IMR-90 (cell line): Measurements from ENCODE around the gene MAG. TPM values are rescaled to one million over a fixed set of nuclear protein-coding genes. Genes with fewer than 3 reads are reported as not detected.

ENCODE experiments used
- ATAC-seq: fragments of 200-7000 bp; cut with Tn5 transposase; 2 replicates; pipeline ENCODE4 v1.9.1; 2020; ENCODE audit warnings: low read depth, mild to moderate bottlenecking, moderate library complexity
- BruUV-seq: library from RNA; stranded (reverse); fragments of 400-500 nt; replicated peaks from 2 replicates; lab custom pipeline; 2021; lab: Mats Ljungman, UMichigan
- CTCF ChIA-PET: fragments of 300-600 bp; formaldehyde crosslinking; extraction: SDS; loops from one replicate; lab custom pipeline; 2021; ENCODE audit warnings: antibody characterized with exemption; lab: Yijun Ruan, JAX
- POLR2A ChIA-PET: fragments of 300-600 bp; sonication (Branson Sonifier 250); formaldehyde crosslinking; loops from one replicate; lab custom pipeline; 2022; ENCODE audit warnings: antibody characterized with exemption; ENCODE audit not compliant: unreplicated experiment; lab: Charles Lee
- DNase-seq: peaks from one replicate; pipeline ENCODE4 v3.0.0; 2013
- H2AFZ ChIP-seq: replicated peaks from 2 replicates; pipeline ENCODE3; 2013; ENCODE audit warnings: low read length, mild to moderate bottlenecking; ENCODE audit not compliant: poor library complexity
- H2AK5ac ChIP-seq: 2 replicates; pipeline ENCODE4 v1.6.1; 2013; ENCODE audit warnings: low read depth, low read length, inconsistent platforms
- H2AK9ac ChIP-seq: replicated peaks from 2 replicates; pipeline ENCODE3; 2013; ENCODE audit warnings: mild to moderate bottlenecking, low read depth, low read length, moderate library complexity; ENCODE audit not compliant: poor library complexity
- H2BK120ac ChIP-seq: 2 replicates; pipeline ENCODE4 v1.6.1; 2013; ENCODE audit warnings: low read depth, low read length, inconsistent platforms
- H2BK15ac ChIP-seq: 3 replicates; pipeline ENCODE4 v1.6.1; 2013; ENCODE audit warnings: low read depth, low read length, inconsistent platforms
- H2BK20ac ChIP-seq: 2 replicates; pipeline ENCODE4 v1.6.1; 2013; ENCODE audit warnings: low read depth, mild to moderate bottlenecking, inconsistent platforms, low read length, moderate library complexity
- H2BK5ac ChIP-seq: 2 replicates; pipeline ENCODE4 v1.6.1; 2013; ENCODE audit warnings: mild to moderate bottlenecking, low read depth, low read length, inconsistent platforms; ENCODE audit not compliant: poor library complexity, severe bottlenecking
- H3K14ac ChIP-seq: replicated peaks from 2 replicates; pipeline ENCODE4 v1.6.1; 2013; ENCODE audit warnings: low read depth, low read length, inconsistent platforms
- H3K18ac ChIP-seq: 2 replicates; pipeline ENCODE4 v1.6.1; 2013; ENCODE audit warnings: low read depth, low read length, control low read depth
- H3K23ac ChIP-seq: 2 replicates; pipeline ENCODE4 v1.6.1; 2013; ENCODE audit warnings: low read depth, low read length, inconsistent platforms
- H3K27ac ChIP-seq: 2 replicates; pipeline ENCODE4 v1.5.1; 2013; ENCODE audit warnings: mild to moderate bottlenecking, control low read depth, low read length; ENCODE audit not compliant: insufficient read depth
- H3K27me3 ChIP-seq: 2 replicates; pipeline ENCODE4 v1.6.1; 2013; ENCODE audit warnings: low read length; ENCODE audit not compliant: control insufficient read depth, insufficient read depth
- H3K36me3 ChIP-seq: 2 replicates; pipeline ENCODE4 v1.6.1; 2013; ENCODE audit warnings: low read length, mixed read lengths; ENCODE audit not compliant: control insufficient read depth, insufficient read depth
- H3K4ac ChIP-seq: 2 replicates; pipeline ENCODE4 v1.6.1; 2013; ENCODE audit warnings: low read depth, low read length, inconsistent platforms
- H3K4me1 ChIP-seq: 2 replicates; pipeline ENCODE4 v1.6.1; 2013; ENCODE audit warnings: low read length, mixed read lengths; ENCODE audit not compliant: control insufficient read depth, insufficient read depth
- H3K4me2 ChIP-seq: 2 replicates; pipeline ENCODE4 v1.6.1; 2013; ENCODE audit warnings: low read depth, mild to moderate bottlenecking, control low read depth, low read length, moderate library complexity
- H3K4me3 ChIP-seq: 2 replicates; pipeline ENCODE4 v1.5.1; 2013; ENCODE audit warnings: low read depth, mild to moderate bottlenecking, control low read depth, low read length, moderate library complexity; ENCODE audit not compliant: insufficient read depth
- H3K56ac ChIP-seq: 2 replicates; pipeline ENCODE4 v1.6.1; 2013; ENCODE audit warnings: low read length, inconsistent platforms; ENCODE audit not compliant: insufficient read depth; ENCODE audit errors: extremely low read depth
- H3K79me1 ChIP-seq, 2 experiments: 2 replicates each; pipeline ENCODE4 v1.6.1; 2013; ENCODE audit warnings: low read length in 2 of 2, inconsistent platforms in 1 of 2, low read depth in 1 of 2
- H3K9ac ChIP-seq: 2 replicates; pipeline ENCODE4 v1.6.1; 2013; ENCODE audit warnings: low read depth, low read length, control low read depth
- H3K9me1 ChIP-seq: 2 replicates; pipeline ENCODE4 v1.6.1; 2013; ENCODE audit warnings: low read length, inconsistent platforms; ENCODE audit not compliant: insufficient read depth
- H3K9me3 ChIP-seq: 2 replicates; pipeline ENCODE4 v1.6.1; 2013; ENCODE audit warnings: low read length; ENCODE audit not compliant: control insufficient read depth, insufficient read depth
- H4K20me1 ChIP-seq: 2 replicates; pipeline ENCODE4 v1.6.1; 2013; ENCODE audit warnings: low read length, inconsistent platforms; ENCODE audit not compliant: insufficient read depth
- H4K5ac ChIP-seq: 2 replicates; pipeline ENCODE4 v1.6.1; 2013; ENCODE audit warnings: mild to moderate bottlenecking, low read depth, low read length, control low read depth
- H4K8ac ChIP-seq, 2 experiments: 2 replicates each; pipeline ENCODE4 v1.6.1; 2013; ENCODE audit warnings: low read depth in 2 of 2, low read length in 2 of 2, control low read depth in 1 of 2, inconsistent platforms in 1 of 2
- H4K91ac ChIP-seq: 2 replicates; pipeline ENCODE4 v1.6.1; 2013; ENCODE audit warnings: low read depth, low read length, inconsistent platforms; ENCODE audit not compliant: insufficient read depth
- CEBPB ChIP-seq: IDR thresholded peaks from 2 replicates; pipeline ENCODE4 v1.6.1; 2012; ENCODE audit warnings: low read depth, low read length, improper control_type of control experiment
- CTCF ChIP-seq: conservative IDR thresholded peaks from 2 replicates; pipeline ENCODE4 v1.5.1; 2012; ENCODE audit warnings: mild to moderate bottlenecking, low read depth, low read length, improper control_type of control experiment
- FOS ChIP-seq: fragments of 150-350 bp; IDR thresholded peaks from 2 replicates; pipeline ENCODE4 v1.6.1; 2016; ENCODE audit warnings: low read depth, low read length
- NFE2L2 ChIP-seq: fragments of 150-350 bp; IDR thresholded peaks from 2 replicates; pipeline ENCODE4 v1.6.1; 2016; ENCODE audit warnings: low read depth, mild to moderate bottlenecking, low read length
- RFX5 ChIP-seq: IDR thresholded peaks from 2 replicates; pipeline ENCODE4 v1.8.0; 2012; ENCODE audit warnings: low read depth, mild to moderate bottlenecking, low read length, moderate library complexity
- USF2 ChIP-seq: fragments of 150-350 bp; IDR thresholded peaks from 2 replicates; pipeline ENCODE4 v1.6.1; 2017; ENCODE audit warnings: mild to moderate bottlenecking, antibody characterized with exemption, low read length, low read depth
- WGBS, 2 experiments: methylation state at CpG; one replicate each; pipeline versions ENCODE4 v1.1.5 to v1.1.7; 2013; ENCODE audit warnings: missing lambda C conversion rate in 2 of 2; ENCODE audit not compliant: insufficient read length in 1 of 2; ENCODE audit errors: extremely low coverage in 2 of 2; 5-methylcytosine and 5-hydroxymethylcytosine counted together
- dilution Hi-C: fragments of 300-500 bp; cut with HindIII; formaldehyde crosslinking; loops from one replicate; pipeline ENCODE4 v1.14.3; 2018; ENCODE audit warnings: low sequenced_read_pairs; ENCODE audit not compliant: unreplicated experiment
- in situ Hi-C: fragments of 300-500 bp; cut with MboI; formaldehyde crosslinking; loops from 3 replicates; pipeline ENCODE4 v1.14.3; 2019; ENCODE audit warnings: low sequenced_read_pairs, inconsistent platforms, mixed read lengths
- intact Hi-C: fragments of 100-400 bp; cut with micrococcal nuclease; formaldehyde crosslinking; loops from 2 replicates; pipeline ENCODE4 v1.10.0; 2022
- polyA plus RNA-seq, 3 experiments: library from polyadenylated mRNA; depleted of rRNA; stranded (reverse); fragments of >200 nt; gene quantifications; 2 replicates each; pipeline ENCODE4 v1.2.3, GENCODE V29; 2012; ENCODE audit warnings: low replicate concordance in 1 of 3
- total RNA-seq: library from RNA; depleted of rRNA; stranded (reverse); fragments of >200 nt; gene quantifications from 2 replicates; pipeline ENCODE4 v1.2.3, GENCODE V29; 2012

The MAG gene
- total and polyA plus RNA-seq, 2 of the 4 experiments (the other 2 are of a cell fraction), result not detected

DNA sequence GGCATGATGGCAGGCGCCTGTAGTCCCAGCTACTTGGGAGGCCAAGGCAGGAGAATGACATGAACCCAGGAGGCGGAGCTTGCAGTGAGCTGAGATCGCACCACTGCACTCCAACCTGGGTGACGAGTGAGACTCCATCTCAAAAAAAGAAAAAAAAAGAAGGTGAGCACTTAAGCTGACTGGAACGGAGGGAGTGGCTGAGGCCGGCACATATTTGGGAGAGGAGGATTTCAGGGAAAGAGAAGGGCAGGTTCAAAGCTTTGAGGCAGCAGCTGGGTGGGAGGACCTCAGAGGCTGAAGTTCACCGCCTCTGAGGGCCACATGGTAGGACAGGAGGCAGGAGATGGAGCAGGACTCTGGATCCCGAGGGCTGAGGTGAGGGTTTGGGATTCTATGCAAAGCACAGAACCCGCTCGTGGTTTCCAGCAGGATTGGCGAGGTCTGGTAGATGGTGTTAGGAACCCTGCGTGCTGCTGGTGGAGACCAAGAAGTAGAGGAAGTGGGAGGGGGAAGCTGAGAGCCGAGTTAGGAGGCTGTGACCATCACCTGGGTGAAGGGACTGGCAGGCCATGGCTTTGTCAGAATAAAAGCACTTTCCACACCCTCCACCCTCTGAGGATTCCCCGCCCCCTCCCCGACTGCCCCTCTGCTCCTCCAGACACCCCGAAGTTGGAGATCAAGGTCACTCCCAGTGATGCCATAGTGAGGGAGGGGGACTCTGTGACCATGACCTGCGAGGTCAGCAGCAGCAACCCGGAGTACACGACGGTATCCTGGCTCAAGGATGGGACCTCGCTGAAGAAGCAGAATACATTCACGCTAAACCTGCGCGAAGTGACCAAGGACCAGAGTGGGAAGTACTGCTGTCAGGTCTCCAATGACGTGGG, 45.4 kb downstream of the MAG start (continued):
- no peak for TF ChIP-seq USF2

GRCh38 chr19:35337984-35338296, 46.0 kb downstream of the MAG start:
- CTCF ChIA-PET, result no interaction called here

More at GRCh38 chr19:35337984-35338296, 46.0 kb downstream of the MAG start:
- H2AFZ ChIP-seq, result no peak overlapping the region
- H3K4ac ChIP-seq, result no peak overlapping the region
- no peak overlapping the region for H4K8ac ChIP-seq
- TF ChIP-seq NFE2L2, result no peak
- no peak for TF ChIP-seq CEBPB
- TF ChIP-seq FOS, result no peak
- no peak for TF ChIP-seq RFX5
- no peak for TF ChIP-seq USF2
- no peak for TF ChIP-seq CTCF
- no peak overlapping the region for H2BK15ac ChIP-seq
- no peak overlapping the region for H3K14ac ChIP-seq
- no peaks in the 10 kb centered on the region for H3K36me3 ChIP-seq
- H3K4me2 ChIP-seq, result no peak overlapping the region
- no peak overlapping the region for H3K18ac ChIP-seq
- dilution Hi-C loops (no loop called here), in situ Hi-C loops (loop anchor here (25.0 kb wide), 1 partner anchor 249 kb away; the partner anchor contains the start of gene PMIS2), intact Hi-C loops (no loop called here)
- no peak overlapping the region for H4K5ac ChIP-seq
- H3K79me1 ChIP-seq, result no peaks in the 10 kb centered on the region
- no peak overlapping the region for H3K9ac ChIP-seq
- no TSS peak for BruUV-seq
- no peak overlapping the region for H3K56ac ChIP-seq
- no peaks in the 10 kb centered on the region for H3K9me1 ChIP-seq
- ATAC-seq (no peak), DNase-seq (no peak)
- H3K9me3 ChIP-seq, result no peaks in the 10 kb centered on the region
- H2AK5ac ChIP-seq, result no peak overlapping the region
- H3K4me3 ChIP-seq, result no peak overlapping the region
- WGBS, 2 experiments, result 100% methylated on average over 1 of the region's 13 CpGs; no CpG with 5 or more reads in 1 of the 2 experiments
- H3K23ac ChIP-seq, result no peak overlapping the region
- no peak overlapping the region for H2AK9ac ChIP-seq
- peaks cover 2% of the 10 kb centered on the region; the same call in 1 of the 2 replicates for H3K27me3 ChIP-seq
- H2BK5ac ChIP-seq, result no peak overlapping the region
- no peaks in the 10 kb centered on the region for H4K20me1 ChIP-seq
- H3K27ac ChIP-seq, result no peak overlapping the region
- no peak overlapping the region for H4K91ac ChIP-seq
- no peak overlapping the region for H2BK120ac ChIP-seq
- H3K4me1 ChIP-seq, result no peaks in the 10 kb centered on the region
- POLR2A ChIA-PET, result no interaction called here
- H2BK20ac ChIP-seq, result no peak overlapping the region
